IMR-90 (cell line): ENCODE data around the gene EPHB6. TPM values are rescaled to one million over a fixed set of nuclear protein-coding genes. Genes with fewer than 3 reads are reported as not detected.

Source experiments
- ATAC-seq: fragments of 200-7000 bp; cut with Tn5 transposase; 2 replicates; pipeline ENCODE4 v1.9.1; 2020; ENCODE audit warnings: low read depth, mild to moderate bottlenecking, moderate library complexity
- BruUV-seq: library from RNA; stranded (reverse); fragments of 400-500 nt; replicated peaks from 2 replicates; lab custom pipeline; 2021; lab: Mats Ljungman, UMichigan
- CTCF ChIA-PET: fragments of 300-600 bp; formaldehyde crosslinking; extraction: SDS; loops from one replicate; lab custom pipeline; 2021; ENCODE audit warnings: antibody characterized with exemption; lab: Yijun Ruan, JAX
- POLR2A ChIA-PET: fragments of 300-600 bp; sonication (Branson Sonifier 250); formaldehyde crosslinking; loops from one replicate; lab custom pipeline; 2022; ENCODE audit warnings: antibody characterized with exemption; ENCODE audit not compliant: unreplicated experiment; lab: Charles Lee
- DNase-seq: peaks from one replicate; pipeline ENCODE4 v3.0.0; 2013
- H2AFZ ChIP-seq: replicated peaks from 2 replicates; pipeline ENCODE3; 2013; ENCODE audit warnings: low read length, mild to moderate bottlenecking; ENCODE audit not compliant: poor library complexity
- H2AK5ac ChIP-seq: 2 replicates; pipeline ENCODE4 v1.6.1; 2013; ENCODE audit warnings: low read depth, low read length, inconsistent platforms
- H2AK9ac ChIP-seq: replicated peaks from 2 replicates; pipeline ENCODE3; 2013; ENCODE audit warnings: mild to moderate bottlenecking, low read depth, low read length, moderate library complexity; ENCODE audit not compliant: poor library complexity
- H2BK120ac ChIP-seq: 2 replicates; pipeline ENCODE4 v1.6.1; 2013; ENCODE audit warnings: low read depth, low read length, inconsistent platforms
- H2BK15ac ChIP-seq: 3 replicates; pipeline ENCODE4 v1.6.1; 2013; ENCODE audit warnings: low read depth, low read length, inconsistent platforms
- H2BK20ac ChIP-seq: 2 replicates; pipeline ENCODE4 v1.6.1; 2013; ENCODE audit warnings: low read depth, mild to moderate bottlenecking, inconsistent platforms, low read length, moderate library complexity
- H2BK5ac ChIP-seq: 2 replicates; pipeline ENCODE4 v1.6.1; 2013; ENCODE audit warnings: mild to moderate bottlenecking, low read depth, low read length, inconsistent platforms; ENCODE audit not compliant: poor library complexity, severe bottlenecking
- H3K14ac ChIP-seq: replicated peaks from 2 replicates; pipeline ENCODE4 v1.6.1; 2013; ENCODE audit warnings: low read depth, low read length, inconsistent platforms
- H3K18ac ChIP-seq: 2 replicates; pipeline ENCODE4 v1.6.1; 2013; ENCODE audit warnings: low read depth, low read length, control low read depth
- H3K23ac ChIP-seq: 2 replicates; pipeline ENCODE4 v1.6.1; 2013; ENCODE audit warnings: low read depth, low read length, inconsistent platforms
- H3K27ac ChIP-seq: 2 replicates; pipeline ENCODE4 v1.5.1; 2013; ENCODE audit warnings: mild to moderate bottlenecking, control low read depth, low read length; ENCODE audit not compliant: insufficient read depth
- H3K27me3 ChIP-seq: 2 replicates; pipeline ENCODE4 v1.6.1; 2013; ENCODE audit warnings: low read length; ENCODE audit not compliant: control insufficient read depth, insufficient read depth
- H3K36me3 ChIP-seq: 2 replicates; pipeline ENCODE4 v1.6.1; 2013; ENCODE audit warnings: low read length, mixed read lengths; ENCODE audit not compliant: control insufficient read depth, insufficient read depth
- H3K4ac ChIP-seq: 2 replicates; pipeline ENCODE4 v1.6.1; 2013; ENCODE audit warnings: low read depth, low read length, inconsistent platforms
- H3K4me1 ChIP-seq: 2 replicates; pipeline ENCODE4 v1.6.1; 2013; ENCODE audit warnings: low read length, mixed read lengths; ENCODE audit not compliant: control insufficient read depth, insufficient read depth
- H3K4me2 ChIP-seq: 2 replicates; pipeline ENCODE4 v1.6.1; 2013; ENCODE audit warnings: low read depth, mild to moderate bottlenecking, control low read depth, low read length, moderate library complexity
- H3K4me3 ChIP-seq: 2 replicates; pipeline ENCODE4 v1.5.1; 2013; ENCODE audit warnings: low read depth, mild to moderate bottlenecking, control low read depth, low read length, moderate library complexity; ENCODE audit not compliant: insufficient read depth
- H3K56ac ChIP-seq: 2 replicates; pipeline ENCODE4 v1.6.1; 2013; ENCODE audit warnings: low read length, inconsistent platforms; ENCODE audit not compliant: insufficient read depth; ENCODE audit errors: extremely low read depth
- H3K79me1 ChIP-seq, 2 experiments: 2 replicates each; pipeline ENCODE4 v1.6.1; 2013; ENCODE audit warnings: low read length in 2 of 2, inconsistent platforms in 1 of 2, low read depth in 1 of 2
- H3K9ac ChIP-seq: 2 replicates; pipeline ENCODE4 v1.6.1; 2013; ENCODE audit warnings: low read depth, low read length, control low read depth
- H3K9me1 ChIP-seq: 2 replicates; pipeline ENCODE4 v1.6.1; 2013; ENCODE audit warnings: low read length, inconsistent platforms; ENCODE audit not compliant: insufficient read depth
- H3K9me3 ChIP-seq: 2 replicates; pipeline ENCODE4 v1.6.1; 2013; ENCODE audit warnings: low read length; ENCODE audit not compliant: control insufficient read depth, insufficient read depth
- H4K20me1 ChIP-seq: 2 replicates; pipeline ENCODE4 v1.6.1; 2013; ENCODE audit warnings: low read length, inconsistent platforms; ENCODE audit not compliant: insufficient read depth
- H4K5ac ChIP-seq: 2 replicates; pipeline ENCODE4 v1.6.1; 2013; ENCODE audit warnings: mild to moderate bottlenecking, low read depth, low read length, control low read depth
- H4K8ac ChIP-seq, 2 experiments: 2 replicates each; pipeline ENCODE4 v1.6.1; 2013; ENCODE audit warnings: low read depth in 2 of 2, low read length in 2 of 2, control low read depth in 1 of 2, inconsistent platforms in 1 of 2
- H4K91ac ChIP-seq: 2 replicates; pipeline ENCODE4 v1.6.1; 2013; ENCODE audit warnings: low read depth, low read length, inconsistent platforms; ENCODE audit not compliant: insufficient read depth
- CEBPB ChIP-seq: IDR thresholded peaks from 2 replicates; pipeline ENCODE4 v1.6.1; 2012; ENCODE audit warnings: low read depth, low read length, improper control_type of control experiment
- CHD1 ChIP-seq: IDR thresholded peaks from 2 replicates; pipeline ENCODE4 v1.6.1; 2012; ENCODE audit warnings: low read depth, low read length, improper control_type of control experiment
- FOS ChIP-seq: fragments of 150-350 bp; IDR thresholded peaks from 2 replicates; pipeline ENCODE4 v1.6.1; 2016; ENCODE audit warnings: low read depth, low read length
- MAFK ChIP-seq: IDR thresholded peaks from 2 replicates; pipeline ENCODE4 v1.6.1; 2012; ENCODE audit warnings: low read depth, low read length, improper control_type of control experiment
- MAZ ChIP-seq: IDR thresholded peaks from 2 replicates; pipeline ENCODE4 v1.6.1; 2012; ENCODE audit warnings: low read depth, mild to moderate bottlenecking, low read length, improper control_type of control experiment, moderate library complexity, borderline replicate concordance
- MXI1 ChIP-seq: IDR thresholded peaks from 2 replicates; pipeline ENCODE4 v1.6.1; 2012; ENCODE audit warnings: low read depth, mild to moderate bottlenecking, low read length, moderate library complexity, borderline replicate concordance
- NFE2L2 ChIP-seq: fragments of 150-350 bp; IDR thresholded peaks from 2 replicates; pipeline ENCODE4 v1.6.1; 2016; ENCODE audit warnings: low read depth, mild to moderate bottlenecking, low read length
- POLR2A ChIP-seq: IDR thresholded peaks from 2 replicates; pipeline ENCODE4 v1.6.1; 2012; ENCODE audit warnings: mild to moderate bottlenecking, low read depth, low read length
- RAD21 ChIP-seq: IDR thresholded peaks from 2 replicates; pipeline ENCODE4 v1.6.1; 2012; ENCODE audit warnings: low read length, improper control_type of control experiment
- RCOR1 ChIP-seq: IDR thresholded peaks from 2 replicates; pipeline ENCODE4 v1.6.1; 2012; ENCODE audit warnings: mild to moderate bottlenecking, low read length, improper control_type of control experiment; ENCODE audit not compliant: insufficient replicate concordance
- RFX5 ChIP-seq: IDR thresholded peaks from 2 replicates; pipeline ENCODE4 v1.8.0; 2012; ENCODE audit warnings: low read depth, mild to moderate bottlenecking, low read length, moderate library complexity
- SMC3 ChIP-seq: fragments of 150-350 bp; IDR thresholded peaks from 2 replicates; pipeline ENCODE4 v1.6.1; 2016; ENCODE audit warnings: low read depth, mild to moderate bottlenecking, antibody characterized with exemption, low read length, moderate library complexity
- WGBS, 2 experiments: methylation state at CpG; one replicate each; pipeline versions ENCODE4 v1.1.5 to v1.1.7; 2013; ENCODE audit warnings: missing lambda C conversion rate in 2 of 2; ENCODE audit not compliant: insufficient read length in 1 of 2; ENCODE audit errors: extremely low coverage in 2 of 2; 5-methylcytosine and 5-hydroxymethylcytosine counted together
- dilution Hi-C: fragments of 300-500 bp; cut with HindIII; formaldehyde crosslinking; loops from one replicate; pipeline ENCODE4 v1.14.3; 2018; ENCODE audit warnings: low sequenced_read_pairs; ENCODE audit not compliant: unreplicated experiment
- in situ Hi-C: fragments of 300-500 bp; cut with MboI; formaldehyde crosslinking; loops from 3 replicates; pipeline ENCODE4 v1.14.3; 2019; ENCODE audit warnings: low sequenced_read_pairs, inconsistent platforms, mixed read lengths
- intact Hi-C: fragments of 100-400 bp; cut with micrococcal nuclease; formaldehyde crosslinking; loops from 2 replicates; pipeline ENCODE4 v1.10.0; 2022
- polyA plus RNA-seq, 3 experiments: library from polyadenylated mRNA; depleted of rRNA; stranded (reverse); fragments of >200 nt; gene quantifications; 2 replicates each; pipeline ENCODE4 v1.2.3, GENCODE V29; 2012; ENCODE audit warnings: low replicate concordance in 1 of 3
- total RNA-seq: library from RNA; depleted of rRNA; stranded (reverse); fragments of >200 nt; gene quantifications from 2 replicates; pipeline ENCODE4 v1.2.3, GENCODE V29; 2012
- TF ChIP-seq, protein P1 (sequence below): fragments of 150-350 bp; IDR thresholded peaks from 2 replicates; pipeline ENCODE4 v1.6.1; 2016; ENCODE audit warnings: low read depth, mild to moderate bottlenecking, low read length, moderate library complexity, borderline replicate concordance
- TF ChIP-seq, protein P2 (sequence below): conservative IDR thresholded peaks from 2 replicates; pipeline ENCODE4 v1.5.1; 2012; ENCODE audit warnings: mild to moderate bottlenecking, low read depth, low read length, improper control_type of control experiment
- TF ChIP-seq, protein P3 (sequence below): fragments of 150-350 bp; IDR thresholded peaks from 2 replicates; pipeline ENCODE4 v1.6.1; 2017; ENCODE audit warnings: mild to moderate bottlenecking, antibody characterized with exemption, low read length, low read depth

Gene EPHB6
- total and polyA plus RNA-seq, 2 of the 4 experiments (the other 2 are of a cell fraction), result under 0.01 to 0.60 TPM

DNA sequence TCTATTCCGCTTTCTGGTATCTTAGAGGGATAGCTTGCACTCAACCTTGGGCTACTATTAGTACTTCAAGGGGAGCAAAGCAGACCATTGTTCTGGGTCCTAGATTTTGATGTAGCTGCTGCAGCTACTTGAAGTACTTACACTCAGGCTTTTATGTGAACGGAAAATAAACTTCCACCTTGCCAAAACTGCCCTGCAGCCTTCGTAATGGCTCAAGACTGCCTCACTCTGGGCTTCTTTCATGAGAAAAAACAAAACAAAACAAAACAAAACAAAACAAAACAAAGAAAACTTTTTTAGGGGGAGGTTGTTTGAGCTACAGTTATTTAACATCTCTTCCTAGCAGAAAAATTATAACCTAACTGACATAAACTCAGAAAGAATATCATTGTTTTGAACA is 19.4 kb upstream of the EPHB6 start (continued):
- TF ChIP-seq POLR2A, result no peak
- TF ChIP-seq MAFK, result no peak
- TF ChIP-seq SMC3, result no peak

DNA sequence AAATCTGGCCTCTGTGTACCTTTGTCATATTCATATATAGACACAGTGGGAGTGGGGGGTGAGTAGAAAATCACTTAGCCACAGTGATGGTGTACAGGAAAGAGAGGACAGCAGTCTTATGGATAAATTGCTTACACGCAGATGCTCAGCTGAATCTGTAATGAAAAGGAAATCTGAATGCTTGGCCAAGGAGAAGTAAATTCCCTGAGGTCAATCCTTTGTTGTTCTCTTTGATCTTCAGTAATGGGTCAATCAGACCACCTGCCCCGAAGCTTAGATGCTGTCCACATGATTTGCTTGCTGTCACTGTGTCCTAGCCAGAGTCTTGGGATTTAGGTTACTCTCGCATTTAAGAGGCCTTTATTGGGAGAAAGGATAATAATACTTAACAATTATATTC is 18.4 kb upstream of the EPHB6 start:
- H3K4me3 ChIP-seq, result no peak overlapping the region
- no peak overlapping the region for H2BK5ac ChIP-seq
- dilution Hi-C loops (no loop called here), intact Hi-C loops (no loop called here), in situ Hi-C loops (no loop called here)
- H3K4ac ChIP-seq, result no peak overlapping the region
- no peak overlapping the region for H4K5ac ChIP-seq
- H3K4me2 ChIP-seq, result no peak overlapping the region
- H3K9me1 ChIP-seq, result no peaks in the 10 kb centered on the region
- ChIA-PET CTCF (no interaction called here), POLR2A (no interaction called here)
- H3K27ac ChIP-seq, result no peak overlapping the region
- H3K36me3 ChIP-seq, result no peaks in the 10 kb centered on the region
- H3K56ac ChIP-seq, result no peak overlapping the region
- no peak overlapping the region for H3K14ac ChIP-seq
- H3K4me1 ChIP-seq, result no peaks in the 10 kb centered on the region
- H4K8ac ChIP-seq, result no peak overlapping the region
- no peak overlapping the region for H3K18ac ChIP-seq
- no peak overlapping the region for H3K9ac ChIP-seq
- WGBS, 2 experiments, result no CpG with 5 or more reads among the region's 3 CpGs
- H2BK120ac ChIP-seq, result no peak overlapping the region
- no peak overlapping the region for H4K91ac ChIP-seq
- H3K27me3 ChIP-seq, result no peaks in the 10 kb centered on the region
- no peak overlapping the region for H2BK20ac ChIP-seq
- no peak overlapping the region for H2AK5ac ChIP-seq
- ATAC-seq (no peak), DNase-seq (no peak)
- no peak overlapping the region for H3K23ac ChIP-seq
- H4K20me1 ChIP-seq, result no peaks in the 10 kb centered on the region
- no peaks in the 10 kb centered on the region for H3K9me3 ChIP-seq
- H2AK9ac ChIP-seq, result no peak overlapping the region
- no peak overlapping the region for H2AFZ ChIP-seq
- H3K79me1 ChIP-seq, result no peaks in the 10 kb centered on the region
- no peak overlapping the region for H2BK15ac ChIP-seq
- BruUV-seq, result no TSS peak
- no peak for TF ChIP-seq CHD1
- TF ChIP-seq POLR2A, result no peak
- no peak for TF ChIP-seq CEBPB
- no peak for TF ChIP-seq RFX5
- no peak for TF ChIP-seq RCOR1
- TF ChIP-seq MXI1, result no peak
- TF ChIP-seq, protein P1, sequence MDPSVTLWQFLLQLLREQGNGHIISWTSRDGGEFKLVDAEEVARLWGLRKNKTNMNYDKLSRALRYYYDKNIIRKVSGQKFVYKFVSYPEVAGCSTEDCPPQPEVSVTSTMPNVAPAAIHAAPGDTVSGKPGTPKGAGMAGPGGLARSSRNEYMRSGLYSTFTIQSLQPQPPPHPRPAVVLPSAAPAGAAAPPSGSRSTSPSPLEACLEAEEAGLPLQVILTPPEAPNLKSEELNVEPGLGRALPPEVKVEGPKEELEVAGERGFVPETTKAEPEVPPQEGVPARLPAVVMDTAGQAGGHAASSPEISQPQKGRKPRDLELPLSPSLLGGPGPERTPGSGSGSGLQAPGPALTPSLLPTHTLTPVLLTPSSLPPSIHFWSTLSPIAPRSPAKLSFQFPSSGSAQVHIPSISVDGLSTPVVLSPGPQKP, result no peak
- TF ChIP-seq FOS, result no peak
- no peak for TF ChIP-seq NFE2L2
- no peak for TF ChIP-seq RAD21
- TF ChIP-seq MAFK, result no peak
- TF ChIP-seq, protein P2, sequence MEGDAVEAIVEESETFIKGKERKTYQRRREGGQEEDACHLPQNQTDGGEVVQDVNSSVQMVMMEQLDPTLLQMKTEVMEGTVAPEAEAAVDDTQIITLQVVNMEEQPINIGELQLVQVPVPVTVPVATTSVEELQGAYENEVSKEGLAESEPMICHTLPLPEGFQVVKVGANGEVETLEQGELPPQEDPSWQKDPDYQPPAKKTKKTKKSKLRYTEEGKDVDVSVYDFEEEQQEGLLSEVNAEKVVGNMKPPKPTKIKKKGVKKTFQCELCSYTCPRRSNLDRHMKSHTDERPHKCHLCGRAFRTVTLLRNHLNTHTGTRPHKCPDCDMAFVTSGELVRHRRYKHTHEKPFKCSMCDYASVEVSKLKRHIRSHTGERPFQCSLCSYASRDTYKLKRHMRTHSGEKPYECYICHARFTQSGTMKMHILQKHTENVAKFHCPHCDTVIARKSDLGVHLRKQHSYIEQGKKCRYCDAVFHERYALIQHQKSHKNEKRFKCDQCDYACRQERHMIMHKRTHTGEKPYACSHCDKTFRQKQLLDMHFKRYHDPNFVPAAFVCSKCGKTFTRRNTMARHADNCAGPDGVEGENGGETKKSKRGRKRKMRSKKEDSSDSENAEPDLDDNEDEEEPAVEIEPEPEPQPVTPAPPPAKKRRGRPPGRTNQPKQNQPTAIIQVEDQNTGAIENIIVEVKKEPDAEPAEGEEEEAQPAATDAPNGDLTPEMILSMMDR, result no peak
- no peak for TF ChIP-seq MAZ
- TF ChIP-seq, protein P3, sequence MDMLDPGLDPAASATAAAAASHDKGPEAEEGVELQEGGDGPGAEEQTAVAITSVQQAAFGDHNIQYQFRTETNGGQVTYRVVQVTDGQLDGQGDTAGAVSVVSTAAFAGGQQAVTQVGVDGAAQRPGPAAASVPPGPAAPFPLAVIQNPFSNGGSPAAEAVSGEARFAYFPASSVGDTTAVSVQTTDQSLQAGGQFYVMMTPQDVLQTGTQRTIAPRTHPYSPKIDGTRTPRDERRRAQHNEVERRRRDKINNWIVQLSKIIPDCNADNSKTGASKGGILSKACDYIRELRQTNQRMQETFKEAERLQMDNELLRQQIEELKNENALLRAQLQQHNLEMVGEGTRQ, result no peak
- TF ChIP-seq SMC3, result no peak
